ENCODE measurements around the gene SPATA33.
"Not testable (repeated sequence)": the region's sequence is repeated elsewhere in the genome, so short reads cannot be mapped to it uniquely, and the experiment has no call there.

The SPATA33 gene

DNA sequence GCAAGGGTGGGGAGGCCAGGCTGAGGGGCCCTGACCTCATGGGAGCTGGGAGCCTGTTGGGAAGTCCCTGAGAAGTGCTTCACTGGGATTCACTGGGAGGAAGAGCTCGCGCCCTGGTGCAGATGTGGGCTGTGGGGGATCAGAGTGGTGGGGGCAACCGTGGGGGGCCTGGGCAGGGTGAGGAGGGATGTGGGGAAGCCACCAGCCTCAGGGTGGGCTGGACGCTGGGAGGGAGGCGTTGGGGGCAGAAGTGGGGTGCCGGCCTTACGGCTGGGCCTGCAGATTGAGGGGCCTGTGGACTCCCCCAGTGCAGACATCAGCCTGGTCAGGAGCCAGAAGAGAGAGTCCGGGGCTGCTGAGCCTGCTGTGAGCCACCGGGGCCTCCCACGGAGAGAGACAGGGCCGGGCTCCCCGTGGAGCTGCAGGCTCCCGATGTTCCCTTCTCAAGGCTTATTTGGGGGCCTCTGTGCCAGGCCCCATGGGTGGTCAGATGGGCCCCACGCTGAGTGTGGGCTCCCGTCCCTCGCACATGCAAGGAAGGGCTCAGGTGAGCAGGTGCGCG, 36.4 kb upstream of the SPATA33 start:
- Mint-ChIP-seq H3K27me3 (peaks cover 59% of the 10 kb centered on the region), H3K4me3 (no peak overlapping the region), H3K4me1 (peaks cover 6% of the 10 kb centered on the region), H3K9me3 (peaks cover 5% of the 10 kb centered on the region), H3K36me3 (no peaks in the 10 kb centered on the region), H3K27ac (no peak overlapping the region)
- no peak for ATAC-seq

DNA sequence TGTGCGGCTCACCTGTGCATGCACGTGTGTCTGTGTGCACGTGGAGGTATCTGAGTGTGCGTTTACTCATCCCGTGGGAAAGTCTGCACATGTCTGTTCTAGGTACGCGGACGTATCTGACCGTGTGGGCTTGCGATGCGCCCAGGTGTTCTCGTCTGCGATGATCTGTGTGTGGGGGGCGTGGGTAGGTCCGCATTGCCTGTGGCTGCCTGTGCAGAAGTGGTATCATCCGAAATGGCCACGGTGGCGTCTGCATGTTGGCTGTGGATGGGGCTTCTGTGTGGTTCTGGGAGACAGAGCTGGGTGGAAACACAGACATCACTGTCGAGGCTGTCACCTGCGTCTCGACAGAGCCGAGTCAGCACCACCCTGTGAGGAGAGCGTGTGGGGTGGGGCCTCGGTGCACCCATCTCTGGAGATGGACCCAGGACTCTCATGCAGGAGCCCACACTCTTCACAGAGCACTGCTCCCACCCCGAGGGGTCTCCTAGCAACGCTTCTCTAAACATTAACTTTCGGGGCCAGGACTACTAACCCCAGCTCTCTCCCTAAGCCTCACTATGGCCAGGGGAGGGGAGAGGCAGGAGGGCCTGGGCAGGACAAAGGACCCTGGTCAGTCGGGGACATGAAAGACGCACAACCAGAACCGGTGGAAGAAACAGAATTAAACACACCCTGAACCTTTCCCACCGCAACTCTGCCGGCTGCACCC, 35.8 kb upstream of the SPATA33 start:
- H3K27ac Mint-ChIP-seq: no peak overlapping the region
- peaks cover 59% of the 10 kb centered on the region for H3K27me3 Mint-ChIP-seq
- no peaks in the 10 kb centered on the region for H3K4me1 Mint-ChIP-seq
- no peaks in the 10 kb centered on the region for H3K36me3 Mint-ChIP-seq
- ATAC-seq: no peak
- no peak overlapping the region for H3K4me3 Mint-ChIP-seq
- peaks cover under 1% of the 10 kb centered on the region for H3K9me3 Mint-ChIP-seq

DNA sequence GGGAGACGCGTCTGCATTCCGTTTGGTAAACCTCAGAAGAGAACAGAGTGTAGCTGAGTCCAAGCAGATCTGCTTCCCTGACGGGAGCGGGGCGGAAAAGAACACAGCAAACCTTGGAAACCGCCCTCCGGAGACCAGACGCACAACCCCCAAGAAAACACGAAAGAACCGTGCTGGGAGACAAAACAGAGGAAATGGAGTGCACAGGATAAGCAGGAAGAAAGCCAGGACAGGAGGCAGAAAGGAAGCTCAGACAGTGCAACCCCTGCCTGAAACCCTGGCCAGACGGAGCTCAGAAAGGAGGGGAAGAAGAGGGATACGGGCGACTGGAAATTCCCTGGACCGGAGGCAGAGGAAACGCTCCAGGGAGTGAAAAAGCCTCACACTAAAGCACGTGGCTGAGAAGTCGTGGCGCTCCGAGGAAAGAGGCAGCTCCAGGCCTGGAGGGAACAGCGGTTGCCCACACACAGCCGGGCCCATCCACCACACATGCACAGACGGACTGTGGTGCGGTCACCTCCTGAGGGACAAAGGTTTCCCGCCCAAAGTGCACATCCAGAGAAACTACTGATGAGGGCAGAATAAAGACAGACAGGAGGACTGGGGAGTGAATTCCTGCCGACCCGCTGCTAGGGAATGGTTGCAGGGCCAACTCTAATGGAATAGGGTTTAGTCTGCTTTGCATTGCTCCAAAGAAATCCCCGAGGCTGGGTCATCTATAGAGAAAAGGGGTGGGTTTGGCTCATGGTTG, 34.0 kb upstream of the SPATA33 start:
- ATAC-seq: no peak
- Mint-ChIP-seq H3K9me3 (no peaks in the 10 kb centered on the region), H3K27ac (no peak overlapping the region), H3K4me3 (no peak overlapping the region), H3K27me3 (peaks cover 59% of the 10 kb centered on the region), H3K4me1 (no peaks in the 10 kb centered on the region), H3K36me3 (no peaks in the 10 kb centered on the region)

DNA sequence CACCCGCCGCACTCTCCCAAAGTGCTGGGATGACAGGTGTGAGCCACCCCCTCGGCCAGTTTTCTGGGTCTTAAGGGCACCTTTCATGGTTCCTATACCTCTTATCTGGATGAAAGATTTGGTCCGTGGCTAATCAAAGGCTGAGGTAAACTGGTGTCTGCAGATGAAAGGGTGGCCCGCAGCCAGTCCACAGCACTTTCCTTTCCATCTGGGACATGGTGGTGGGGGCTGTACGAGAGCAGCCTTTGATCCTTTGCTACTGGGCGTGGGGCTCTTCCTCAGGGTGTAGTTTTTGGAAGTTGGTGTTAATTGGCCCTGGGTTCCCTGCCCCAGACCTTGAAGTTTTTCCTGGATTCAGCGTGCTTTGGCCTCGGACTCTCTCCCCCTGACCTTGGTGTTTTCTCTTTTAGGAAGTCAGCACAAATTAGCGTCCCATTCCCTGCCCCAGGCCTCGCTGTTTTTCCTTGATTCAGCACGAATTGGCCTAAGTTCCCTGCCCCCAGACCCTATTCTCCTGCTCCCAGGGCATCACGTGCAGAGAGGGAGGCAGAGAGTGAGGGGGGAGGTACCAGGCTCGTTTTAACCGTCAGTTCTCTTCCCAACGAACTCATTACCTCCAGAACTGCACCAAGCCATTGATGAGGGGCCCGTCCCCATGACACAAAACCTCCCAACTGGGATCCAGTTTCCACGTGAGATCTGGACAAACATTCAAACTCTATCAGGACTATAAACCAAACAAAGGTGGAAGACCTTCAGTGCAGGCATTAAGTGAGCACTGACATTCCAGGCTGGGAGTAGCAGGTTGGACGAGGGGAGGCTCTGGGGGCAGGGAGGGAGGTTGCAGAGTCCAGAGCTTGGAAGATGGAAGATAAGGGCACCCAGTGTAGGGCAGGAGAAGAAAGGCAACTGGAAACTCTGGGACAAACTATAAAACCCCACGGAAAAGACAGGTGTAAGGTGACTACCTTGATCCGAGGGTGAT, 32.6 kb upstream of the SPATA33 start:
- no peak overlapping the region for H3K4me3 Mint-ChIP-seq
- no peak overlapping the region for H3K27ac Mint-ChIP-seq
- ATAC-seq: no peak
- peaks cover 2% of the 10 kb centered on the region for H3K4me1 Mint-ChIP-seq
- H3K36me3 Mint-ChIP-seq: no peaks in the 10 kb centered on the region
- H3K9me3 Mint-ChIP-seq: no peaks in the 10 kb centered on the region
- peaks cover 62% of the 10 kb centered on the region for H3K27me3 Mint-ChIP-seq

DNA sequence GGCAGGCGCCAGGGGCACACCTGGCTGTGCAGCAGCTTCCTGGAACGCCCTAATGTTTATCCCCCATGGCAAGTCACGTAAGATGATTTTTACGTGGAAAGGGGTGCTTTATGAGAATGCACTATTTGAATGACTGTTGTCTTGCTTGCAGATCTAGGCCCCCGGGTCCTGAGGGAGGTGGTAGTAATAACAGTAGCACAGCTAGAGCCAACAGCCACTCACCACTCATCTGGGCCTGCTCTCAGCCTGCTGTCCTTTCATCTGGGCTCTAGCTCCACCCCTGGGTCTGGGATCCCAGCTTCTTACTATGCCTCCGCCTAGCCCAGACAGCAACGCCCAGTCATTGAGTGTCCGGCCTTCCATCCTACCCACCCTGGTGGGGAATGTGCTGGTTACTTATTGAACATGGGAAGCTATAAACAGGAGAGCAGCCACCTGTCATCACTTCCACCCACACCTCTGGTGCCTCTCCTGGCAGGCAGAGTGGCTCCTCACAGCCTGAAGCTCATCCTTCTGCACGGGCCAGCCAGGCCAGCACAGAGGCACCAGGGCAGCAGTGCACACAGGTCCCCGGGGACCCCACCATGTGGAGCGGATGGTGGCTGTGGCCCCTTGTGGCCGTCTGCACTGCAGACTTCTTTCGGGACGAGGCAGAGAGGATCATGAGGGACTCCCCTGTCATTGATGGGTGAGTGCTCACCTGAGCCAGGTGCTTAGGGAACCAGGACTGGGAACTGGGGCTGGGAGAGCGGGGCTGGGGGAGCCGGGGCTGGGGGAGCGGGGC, 27.6 kb upstream of the SPATA33 start:
- no peak for ATAC-seq
- Mint-ChIP-seq H3K27ac (no peak overlapping the region), H3K4me1 (peaks cover 10% of the 10 kb centered on the region), H3K9me3 (peaks cover 4% of the 10 kb centered on the region), H3K27me3 (peaks cover 53% of the 10 kb centered on the region), H3K4me3 (no peak overlapping the region), H3K36me3 (no peaks in the 10 kb centered on the region)

DNA sequence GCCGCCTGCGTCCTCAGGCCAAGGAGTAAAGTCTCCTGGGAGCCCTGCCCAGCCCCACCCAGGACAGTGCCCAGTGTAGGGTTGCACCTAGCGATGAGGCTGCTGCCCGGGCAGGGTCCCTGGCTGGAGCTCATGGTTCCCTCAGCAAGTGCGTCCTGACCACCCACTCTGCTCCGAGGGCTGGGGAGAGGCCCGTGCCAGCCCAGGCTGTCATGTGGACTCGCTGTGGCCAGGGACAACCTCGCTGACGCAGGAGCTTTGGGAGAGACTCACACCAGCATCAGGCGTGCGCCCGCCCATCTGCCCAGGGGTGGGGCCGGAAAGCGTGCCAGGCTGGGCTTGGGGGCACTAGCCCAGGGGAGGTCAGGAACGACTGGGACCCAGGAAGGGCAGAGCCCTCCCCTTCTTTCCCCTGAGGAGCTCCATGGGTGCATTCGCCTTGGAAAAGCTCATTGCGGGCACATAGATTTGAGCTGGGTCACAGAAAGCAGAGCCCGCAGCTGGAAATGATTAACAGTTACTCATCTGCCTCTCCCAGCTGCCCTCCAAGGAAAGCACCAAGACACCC, 24.5 kb upstream of the SPATA33 start:
- peaks cover 10% of the 10 kb centered on the region for H3K4me1 Mint-ChIP-seq
- no peak for ATAC-seq
- H3K27me3 Mint-ChIP-seq: peaks cover 64% of the 10 kb centered on the region
- H3K36me3 Mint-ChIP-seq: no peaks in the 10 kb centered on the region
- no peak overlapping the region for H3K27ac Mint-ChIP-seq
- H3K4me3 Mint-ChIP-seq: no peak overlapping the region
- peaks cover 6% of the 10 kb centered on the region for H3K9me3 Mint-ChIP-seq

DNA sequence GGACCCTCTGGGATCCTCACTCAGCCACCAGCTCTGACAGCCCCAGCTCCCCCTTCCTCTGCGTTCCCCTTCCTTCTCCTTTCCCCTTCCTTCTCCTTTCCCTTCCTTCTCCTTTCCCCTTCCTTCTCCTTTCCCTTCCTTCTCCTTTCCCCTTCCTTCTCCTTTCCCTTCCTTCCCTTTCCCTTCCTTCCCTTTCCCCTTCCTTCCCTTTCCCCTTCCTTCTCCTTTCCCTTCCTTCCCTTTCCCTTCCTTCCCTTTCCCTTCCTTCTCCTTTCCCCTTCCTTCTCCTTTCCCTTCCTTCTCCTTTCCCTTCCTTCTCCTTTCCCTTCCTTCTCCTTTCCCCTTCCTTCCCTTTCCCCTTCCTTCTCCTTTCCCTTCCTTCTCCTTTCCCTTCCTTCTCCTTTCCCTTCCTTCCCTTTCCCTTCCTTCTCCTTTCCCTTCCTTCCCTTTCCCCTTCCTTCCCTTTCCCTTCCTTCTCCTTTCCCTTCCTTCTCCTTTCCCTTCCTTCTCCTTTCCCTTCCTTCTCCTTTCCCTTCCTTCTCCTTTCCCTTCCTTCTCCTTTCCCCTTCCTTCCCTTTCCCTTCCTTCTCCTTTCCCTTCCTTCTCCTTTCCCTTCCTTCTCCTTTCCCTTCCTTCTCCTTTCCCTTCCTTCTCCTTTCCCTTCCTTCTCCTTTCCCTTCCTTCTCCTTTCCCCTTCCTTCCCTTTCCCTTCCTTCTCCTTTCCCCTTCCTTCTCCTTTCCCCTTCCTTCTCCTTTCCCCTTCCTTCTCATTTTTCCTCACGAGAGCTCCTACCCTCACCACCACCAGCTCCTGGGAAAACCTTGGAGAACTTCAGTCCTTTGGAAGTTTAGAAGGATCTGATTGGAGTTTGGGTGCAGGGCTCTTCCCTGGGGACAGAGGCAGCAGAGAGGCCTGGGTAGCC, 22.9 kb upstream of the SPATA33 start:
- peaks cover 59% of the 10 kb centered on the region for H3K27me3 Mint-ChIP-seq
- not testable (repeated sequence) for H3K4me1 Mint-ChIP-seq, H3K4me3 Mint-ChIP-seq, ATAC-seq, H3K36me3 Mint-ChIP-seq, H3K27ac Mint-ChIP-seq, H3K9me3 Mint-ChIP-seq

DNA sequence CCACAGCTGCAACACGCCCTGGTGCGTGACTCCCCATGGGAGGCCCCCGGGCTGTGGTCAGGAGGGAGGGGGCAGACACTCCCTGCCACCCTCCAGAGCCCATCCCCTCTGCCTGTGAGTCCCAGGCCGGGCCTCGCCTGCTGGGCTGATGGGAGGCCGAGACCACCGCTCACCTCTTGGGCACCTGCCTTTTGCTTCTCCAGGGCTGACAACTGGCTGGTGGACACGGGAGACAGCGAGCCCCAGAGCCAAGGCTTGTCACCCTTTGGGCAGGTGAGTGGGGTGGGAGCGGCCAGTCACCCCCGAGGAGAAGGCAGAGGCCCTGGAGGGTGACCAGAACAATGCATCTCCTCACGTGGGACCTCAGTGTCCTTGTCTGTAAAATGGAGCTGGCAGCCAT, 21.0 kb upstream of the SPATA33 start:
- Mint-ChIP-seq H3K36me3 (no peaks in the 10 kb centered on the region), H3K27me3 (peaks cover 43% of the 10 kb centered on the region), H3K4me1 (peaks cover 18% of the 10 kb centered on the region), H3K4me3 (no peak overlapping the region), H3K27ac (no peak overlapping the region), H3K9me3 (peaks cover 6% of the 10 kb centered on the region)
- ATAC-seq: no peak

DNA sequence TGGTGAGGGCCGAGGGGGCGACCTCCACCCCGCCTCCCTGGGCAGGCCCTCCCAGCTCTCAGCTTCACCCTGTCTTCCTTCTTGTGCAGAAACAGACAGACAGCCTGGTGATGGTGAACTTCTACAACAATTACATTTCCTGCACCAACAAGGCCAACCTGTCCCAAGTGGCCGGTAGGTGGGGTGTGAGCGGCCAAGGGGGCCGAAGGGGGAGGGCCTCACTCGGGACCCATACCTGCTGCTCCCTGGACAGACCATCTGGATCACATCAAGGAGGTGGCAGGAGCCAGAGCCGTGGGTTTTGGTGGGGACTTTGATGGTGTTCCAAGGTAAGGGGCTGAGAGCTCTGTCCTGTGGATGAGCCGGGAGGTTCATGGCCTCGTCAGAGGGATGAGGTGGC, 20.3 kb upstream of the SPATA33 start:
- H3K36me3 Mint-ChIP-seq: no peaks in the 10 kb centered on the region

DNA sequence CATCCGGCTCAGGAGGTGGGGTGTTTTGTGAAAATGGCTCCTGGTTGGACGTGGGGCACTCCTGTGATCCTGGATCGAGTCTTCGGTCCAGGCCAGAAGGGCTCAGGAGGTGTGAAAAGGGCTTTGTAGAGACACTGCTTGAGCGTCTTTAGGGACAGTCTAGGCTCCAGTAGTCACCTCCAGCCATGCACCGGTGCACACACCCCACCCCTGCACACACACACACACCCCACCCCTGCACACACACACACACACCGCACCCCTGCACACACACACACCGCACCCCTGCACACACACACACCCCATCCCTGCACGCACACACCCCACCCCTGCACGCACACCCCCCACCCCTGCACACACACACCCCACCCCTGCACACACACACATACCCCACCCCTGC, 19.2 kb upstream of the SPATA33 start:
- H3K9me3 Mint-ChIP-seq: peaks cover 6% of the 10 kb centered on the region
- no peak overlapping the region for H3K4me3 Mint-ChIP-seq
- ATAC-seq: no peak
- H3K4me1 Mint-ChIP-seq: peaks cover 17% of the 10 kb centered on the region
- no peaks in the 10 kb centered on the region for H3K36me3 Mint-ChIP-seq
- H3K27me3 Mint-ChIP-seq: peaks cover 25% of the 10 kb centered on the region
- H3K27ac Mint-ChIP-seq: no peak overlapping the region

More for the DNA sequence above, 20.3 kb upstream of the SPATA33 start:
- H3K27me3 Mint-ChIP-seq: peaks cover 35% of the 10 kb centered on the region
- ATAC-seq: no peak
- peaks cover 6% of the 10 kb centered on the region for H3K9me3 Mint-ChIP-seq
- H3K4me1 Mint-ChIP-seq: peaks cover 18% of the 10 kb centered on the region
- no peak overlapping the region for H3K4me3 Mint-ChIP-seq
- no peak overlapping the region for H3K27ac Mint-ChIP-seq

DNA sequence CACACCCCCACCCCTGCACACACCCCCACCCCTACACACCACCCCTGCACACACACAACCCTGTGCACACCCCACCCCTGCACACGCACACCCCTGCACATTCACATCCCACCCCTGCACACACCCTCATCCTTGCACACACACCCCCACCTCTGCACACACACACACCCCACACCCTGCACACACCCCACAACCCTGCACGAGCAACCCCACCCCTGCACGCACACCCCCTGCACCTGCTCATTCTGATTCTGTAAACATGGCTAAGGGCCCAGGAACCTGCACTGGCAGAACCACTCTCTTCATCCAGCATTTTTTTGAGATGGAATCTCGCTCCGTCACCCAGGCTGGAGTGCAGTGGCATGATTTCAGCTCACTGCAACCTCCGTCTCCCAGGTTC, 18.3 kb upstream of the SPATA33 start:
- Mint-ChIP-seq H3K27me3 (peaks cover 16% of the 10 kb centered on the region), H3K4me3 (no peak overlapping the region), H3K9me3 (peaks cover 6% of the 10 kb centered on the region), H3K36me3 (no peaks in the 10 kb centered on the region), H3K4me1 (peaks cover 13% of the 10 kb centered on the region), H3K27ac (no peak overlapping the region)
- ATAC-seq: peak; percentile 54

DNA sequence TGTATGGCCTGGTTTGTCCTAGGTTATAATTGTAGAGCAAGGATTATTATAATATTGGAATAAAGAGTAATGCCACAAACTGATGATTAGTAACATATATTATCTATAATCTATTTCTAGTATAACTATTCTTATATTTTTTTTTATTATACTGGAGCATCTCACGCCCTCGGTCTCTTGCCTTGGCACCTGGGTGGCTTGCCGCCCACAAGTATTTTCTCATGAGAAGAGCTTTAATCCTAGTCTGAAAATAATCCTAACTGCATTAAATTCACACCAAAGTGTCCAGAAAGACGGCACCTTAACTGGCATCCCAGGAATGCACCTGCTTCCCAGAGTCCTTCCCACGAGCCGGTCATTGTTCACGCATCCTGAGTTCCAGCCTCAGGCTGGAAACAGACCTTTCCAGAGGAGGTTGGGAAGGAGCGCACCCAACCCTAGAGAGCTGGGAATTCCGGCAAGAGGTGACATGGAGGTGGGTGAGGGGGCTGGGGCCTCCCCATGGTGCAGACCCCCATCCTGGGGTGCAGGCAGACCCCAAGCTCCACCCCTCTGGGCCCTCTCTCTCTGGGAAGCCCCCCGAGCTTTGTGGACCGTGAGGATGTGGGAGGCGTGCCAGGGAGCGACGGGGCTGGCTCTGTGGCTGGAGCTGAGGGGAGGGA, 16.0 kb upstream of the SPATA33 start:
- Mint-ChIP-seq H3K9me3 (no peaks in the 10 kb centered on the region), H3K4me3 (no peak overlapping the region), H3K4me1 (peaks cover 13% of the 10 kb centered on the region), H3K27ac (no peak overlapping the region), H3K27me3 (no peaks in the 10 kb centered on the region), H3K36me3 (peaks cover 21% of the 10 kb centered on the region)
- no peak for ATAC-seq

DNA sequence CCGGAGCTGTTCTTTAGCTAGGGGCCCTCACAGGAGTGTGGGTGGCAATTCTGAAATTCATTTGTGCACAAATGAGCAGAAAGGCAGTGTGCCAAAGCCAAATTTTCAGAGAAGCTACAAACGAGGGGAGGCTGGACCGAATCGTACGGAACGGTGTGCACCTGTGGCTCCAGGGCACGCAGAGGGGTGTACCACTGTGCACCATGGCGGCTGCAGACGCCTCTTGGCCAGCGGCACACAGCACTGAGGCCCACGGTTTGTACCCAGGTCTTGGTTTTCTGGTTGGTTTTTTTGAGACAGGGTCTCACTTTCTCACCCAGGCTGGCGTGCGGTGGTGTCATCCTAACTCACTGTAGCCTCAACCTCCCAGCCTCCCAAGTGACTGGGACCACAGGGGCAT, 15.1 kb upstream of the SPATA33 start:
- H3K4me3 Mint-ChIP-seq: no peak overlapping the region
- H3K9me3 Mint-ChIP-seq: no peaks in the 10 kb centered on the region
- H3K27ac Mint-ChIP-seq: no peak overlapping the region
- ATAC-seq: no peak
- no peaks in the 10 kb centered on the region for H3K27me3 Mint-ChIP-seq
- H3K4me1 Mint-ChIP-seq: peaks cover 13% of the 10 kb centered on the region
- peaks cover 28% of the 10 kb centered on the region for H3K36me3 Mint-ChIP-seq

Measured in stimulated activated memory B cell treated with anti-CD40 and anti-IgM and Interleukin-4, amounts not matched to agents 10 μg/mL and 1 μg/mL and 100 μg/mL, for 72 hours (primary cell).